GM19193 (cell line): ENCODE data around the gene RNF186.
A peak's percentile ranks its signal among the peaks of the same experiment; 100 is the strongest.

ENCODE experiments used
- POLR2A ChIP-seq: IDR thresholded peaks from 4 replicates; pipeline ENCODE4 v1.6.1; 2011; ENCODE audit not compliant: insufficient read depth, insufficient read length; ENCODE audit errors: extremely low read depth

Gene RNF186

GRCh38 chr1:19804831-19805251 lies 10.2 kb downstream of the RNF186 start:
- no peak for TF ChIP-seq POLR2A

- no peak for TF ChIP-seq POLR2A
Measured at GRCh38 chr1:19802269-19802668, 12.8 kb downstream of the RNF186 start.

GRCh38 chr1:19800076-19800804 lies 14.8 kb downstream of the RNF186 start:
- TF ChIP-seq POLR2A, result no peak

- TF ChIP-seq POLR2A, result peak; percentile 58
Measured at GRCh38 chr1:19799230-19800075, 15.6 kb downstream of the RNF186 start, which contains the start of gene TMCO4. TSS of gene TMCO4 (minus strand) at chr1:19799916. CDS start at chr1:19780758, 19,158 bp downstream.

GRCh38 chr1:19798486-19799229 lies 16.4 kb downstream of the RNF186 start:
- no peak for TF ChIP-seq POLR2A

- no peak for TF ChIP-seq POLR2A
Measured at GRCh38 chr1:19797827-19798226, 17.3 kb downstream of the RNF186 start.

- no peak for TF ChIP-seq POLR2A
Measured at GRCh38 chr1:19794583-19794982, 20.5 kb downstream of the RNF186 start.

GRCh38 chr1:19793360-19794046 lies 21.6 kb downstream of the RNF186 start:
- TF ChIP-seq POLR2A, result no peak

- TF ChIP-seq POLR2A, result no peak
Measured at GRCh38 chr1:19792237-19793002, 22.7 kb downstream of the RNF186 start.

GRCh38 chr1:19786988-19787423 lies 28.1 kb downstream of the RNF186 start:
- no peak for TF ChIP-seq POLR2A

- no peak for TF ChIP-seq POLR2A
Measured at GRCh38 chr1:19785660-19786059, 29.4 kb downstream of the RNF186 start.

GRCh38 chr1:19780267-19780877 lies 34.7 kb downstream of the RNF186 start:
- TF ChIP-seq POLR2A, result no peak

- no peak for TF ChIP-seq POLR2A
Measured at GRCh38 chr1:19776933-19777332, 38.1 kb downstream of the RNF186 start.
